ENCODE measurements around the gene CERK.

GRCh38 chr22:46708766-46709330 is 29.2 kb downstream of the CERK start:
- no peak for TF ChIP-seq EP300 (IDR thresholded peaks at IDR 0.05; ENCODE audit: low read depth in 2 of 2, low read length in 2 of 2)
- TF ChIP-seq EP300 (CRISPR knock-in tag; IDR thresholded peaks at IDR 0.05; ENCODE audit: borderline replicate concordance): no peak
- TF ChIP-seq TBL1XR1 (IDR thresholded peaks at IDR 0.05; ENCODE audit: borderline replicate concordance, low read length, partially characterized antibody): no peak
- no peak for TF ChIP-seq ZFAT (CRISPR knock-in tag; conservative IDR thresholded peaks at IDR 0.05)
- no peak for TF ChIP-seq MAFF (IDR thresholded peaks at IDR 0.05; ENCODE audit: low read depth, low read length)
- TF ChIP-seq ZNF234 (CRISPR knock-in tag; conservative IDR thresholded peaks at IDR 0.05): no peak
- no peak for TF ChIP-seq POLR2A (IDR thresholded peaks at IDR 0.05; ENCODE audit: insufficient read depth in 1 of 2, low read depth in 2 of 2, low read length in 2 of 2)
- TF ChIP-seq CTCF (CRISPR knock-in tag; IDR thresholded peaks at IDR 0.05): no peak

Data from HepG2 (cell line).